Osteoblast (primary cell): Measurements from ENCODE around the gene HMGCS2. TPM values are rescaled to one million over a fixed set of nuclear protein-coding genes. Genes with fewer than 3 reads are reported as not detected.

Source experiments
- DNase-seq: peaks from one replicate; pipeline ENCODE4 v3.0.0; 2011; ENCODE audit warnings: low spot score, mixed read lengths; ENCODE audit not compliant: insufficient read length; ENCODE audit errors: missing footprints
- H2AFZ ChIP-seq: 2 replicates; pipeline ENCODE4 v1.6.0; 2011; ENCODE audit warnings: mild to moderate bottlenecking, low read length
- H3K27ac ChIP-seq: 2 replicates; pipeline ENCODE4 v1.5.1; 2011; ENCODE audit warnings: mild to moderate bottlenecking, low read depth, low read length, moderate library complexity
- H3K27me3 ChIP-seq: 2 replicates; pipeline ENCODE4 v1.6.0; 2012; ENCODE audit warnings: mild to moderate bottlenecking, control low read depth, inconsistent platforms, low read length, moderate library complexity; ENCODE audit not compliant: insufficient read depth
- H3K36me3 ChIP-seq: 2 replicates; pipeline ENCODE4 v1.5.1; 2011; ENCODE audit warnings: mild to moderate bottlenecking, low read length, control low read depth, moderate library complexity; ENCODE audit not compliant: insufficient read depth
- H3K4me1 ChIP-seq: 2 replicates; pipeline ENCODE4 v1.5.1; 2011; ENCODE audit warnings: mild to moderate bottlenecking, low read length, control low read depth, moderate library complexity; ENCODE audit not compliant: insufficient read depth
- H3K4me2 ChIP-seq: 2 replicates; pipeline ENCODE4 v1.6.0; 2011; ENCODE audit warnings: mild to moderate bottlenecking, low read length; ENCODE audit not compliant: insufficient read depth
- H3K4me3 ChIP-seq: fragments of 200-600 bp; sonication (generic); 3 replicates; pipeline ENCODE4 v1.5.1; 2012; ENCODE audit warnings: mild to moderate bottlenecking, low read length, inconsistent platforms; ENCODE audit not compliant: insufficient read depth
- H3K79me2 ChIP-seq: 2 replicates; pipeline ENCODE4 v1.6.0; 2012; ENCODE audit warnings: mild to moderate bottlenecking, low read length, control low read depth, inconsistent platforms; ENCODE audit not compliant: insufficient read depth
- H3K9me3 ChIP-seq: 2 replicates; pipeline ENCODE4 v1.5.1; 2011; ENCODE audit warnings: low read depth, low read length, control low read depth
- H4K20me1 ChIP-seq: 2 replicates; pipeline ENCODE4 v1.6.0; 2012; ENCODE audit warnings: mild to moderate bottlenecking, low read length, control low read depth; ENCODE audit not compliant: insufficient read depth
- CTCF ChIP-seq: IDR thresholded peaks from 2 replicates; pipeline ENCODE4 v1.5.1; 2011; ENCODE audit warnings: mild to moderate bottlenecking, low read depth, low read length, moderate library complexity; ENCODE audit errors: extremely low read depth
- total RNA-seq: library from RNA; depleted of rRNA; stranded (reverse); fragments of >200 nt; gene quantifications from 2 replicates; pipeline ENCODE4 v1.2.3, GENCODE V29; 2012

The HMGCS2 gene
- total RNA-seq, 1 donor: not detected

GRCh38 chr1:119720866-119721440 is 47.8 kb downstream of the HMGCS2 start:
- peaks cover 11% of the 10 kb centered on the region for H3K36me3 ChIP-seq

GRCh38 chr1:119718972-119719371 is 49.7 kb downstream of the HMGCS2 start:
- no peak for DNase-seq
- no peak overlapping the region for H2AFZ ChIP-seq
- H3K9me3 ChIP-seq: no peaks in the 10 kb centered on the region
- H3K79me2 ChIP-seq: peaks cover 45% of the 10 kb centered on the region
- peaks cover 16% of the 10 kb centered on the region for H3K4me1 ChIP-seq
- no peak for TF ChIP-seq CTCF
- H3K27me3 ChIP-seq: no peaks in the 10 kb centered on the region
- H4K20me1 ChIP-seq: peaks cover 15% of the 10 kb centered on the region
- no peak overlapping the region for H3K4me3 ChIP-seq
- H3K27ac ChIP-seq: no peak overlapping the region
- H3K4me2 ChIP-seq: no peak overlapping the region
- peaks cover 7% of the 10 kb centered on the region for H3K36me3 ChIP-seq

More at GRCh38 chr1:119720866-119721440, 47.8 kb downstream of the HMGCS2 start:
- H3K79me2 ChIP-seq: peaks cover 29% of the 10 kb centered on the region
- no peak for TF ChIP-seq CTCF
- no peak overlapping the region for H3K4me3 ChIP-seq
- peaks cover 10% of the 10 kb centered on the region for H3K4me1 ChIP-seq
- H4K20me1 ChIP-seq: peaks cover 15% of the 10 kb centered on the region
- H3K27me3 ChIP-seq: no peaks in the 10 kb centered on the region
- DNase-seq: peak; percentile 85
- peak overlapping the region; percentile 2 for H3K4me2 ChIP-seq
- no peaks in the 10 kb centered on the region for H3K9me3 ChIP-seq
- no peak overlapping the region for H2AFZ ChIP-seq
- H3K27ac ChIP-seq: peak overlapping the region; percentile 20

GRCh38 chr1:119718409-119718808 is 50.3 kb downstream of the HMGCS2 start:
- Histone ChIP-seq H3K4me2 (no peak overlapping the region), H3K27ac (no peak overlapping the region), H3K27me3 (no peaks in the 10 kb centered on the region), H3K79me2 (peaks cover 47% of the 10 kb centered on the region), H3K4me1 (peaks cover 22% of the 10 kb centered on the region), H3K36me3 (peaks cover 3% of the 10 kb centered on the region), H3K4me3 (no peak overlapping the region), H4K20me1 (peaks cover 15% of the 10 kb centered on the region), H3K9me3 (no peaks in the 10 kb centered on the region), H2AFZ (no peak overlapping the region)
- DNase-seq: no peak
- TF ChIP-seq CTCF: no peak

- Histone ChIP-seq H3K27me3 (peaks cover 3% of the 10 kb centered on the region), H4K20me1 (peaks cover 10% of the 10 kb centered on the region), H2AFZ (peak overlapping the region; percentile 13), H3K4me3 (no peak overlapping the region), H3K9me3 (no peaks in the 10 kb centered on the region), H3K4me1 (peaks cover 22% of the 10 kb centered on the region), H3K79me2 (peaks cover 52% of the 10 kb centered on the region), H3K4me2 (no peak overlapping the region), H3K36me3 (no peaks in the 10 kb centered on the region), H3K27ac (no peak overlapping the region)
- no peak for DNase-seq
- no peak for TF ChIP-seq CTCF
Measured at GRCh38 chr1:119715542-119715941, 53.2 kb downstream of the HMGCS2 start.
